Measurements from ENCODE around the gene TAS2R39.

GRCh38 chr7:143221286-143221685 is 38.1 kb downstream of the TAS2R39 start:
- TF ChIP-seq NFIC (IDR thresholded peaks at IDR 0.05) (no peak), TCF12 (IDR thresholded peaks at IDR 0.05; ENCODE audit: low read depth) (no peak), RAD21 (IDR thresholded peaks at IDR 0.05; ENCODE audit: low read depth) (no peak), TEAD4 (IDR thresholded peaks at IDR 0.05) (no peak), YY1 (IDR thresholded peaks at IDR 0.05; ENCODE audit: low read depth) (no peak), FOXM1 (IDR thresholded peaks at IDR 0.05; ENCODE audit: borderline replicate concordance, low read depth) (no peak), MAX (IDR thresholded peaks at IDR 0.05) (no peak), CEBPB (IDR thresholded peaks at IDR 0.05) (no peak), ZBTB7A (IDR thresholded peaks at IDR 0.05; ENCODE audit: low read depth) (no peak), REST (IDR thresholded peaks at IDR 0.05; ENCODE audit: low read depth) (no peak), EP300 (IDR thresholded peaks at IDR 0.05; ENCODE audit: borderline replicate concordance) (no peak)

Measured in Ishikawa (cell line).